HepG2 (cell line): ENCODE results near the gene NDUFB10. TPM values are rescaled to one million over a fixed set of nuclear protein-coding genes. Genes with fewer than 3 reads are reported as not detected.

ENCODE experiments used
- ARNT ChIP-seq: fragments of 450-650 bp; IDR thresholded peaks from 2 replicates; pipeline ENCODE4 v1.6.1; 2017
- ATM ChIP-seq: fragments of 450-650 bp; IDR thresholded peaks from 2 replicates; pipeline ENCODE4 v1.7.1; 2017; ENCODE audit warnings: mild to moderate bottlenecking, borderline replicate concordance
- CHD2 ChIP-seq: IDR thresholded peaks from 2 replicates; pipeline ENCODE4 v1.6.1; 2011; ENCODE audit warnings: low read depth, low read length, improper control_type of control experiment
- CREBL2 ChIP-seq: sonication (generic); formaldehyde crosslinking; IDR thresholded peaks from 2 replicates; pipeline ENCODE4 v1.8.1; 2023; ENCODE audit warnings: missing genetic modification reagents, mild to moderate bottlenecking, borderline replicate concordance
- IRX3 ChIP-seq: sonication (generic); formaldehyde crosslinking; IDR thresholded peaks from 2 replicates; pipeline ENCODE4 v1.8.1; 2023; ENCODE audit warnings: mild to moderate bottlenecking, low read depth, missing genetic modification reagents, borderline replicate concordance
- KIAA2018 ChIP-seq: sonication (generic); formaldehyde crosslinking; IDR thresholded peaks from 2 replicates; pipeline ENCODE4 v1.5.0; 2020; ENCODE audit warnings: mild to moderate bottlenecking, missing genetic modification reagents, borderline replicate concordance
- NCOA5 ChIP-seq: sonication (generic); formaldehyde crosslinking; IDR thresholded peaks from 2 replicates; pipeline ENCODE4 v1.4.0; 2020; ENCODE audit warnings: missing genetic modification reagents
- NR2F6 ChIP-seq, 2 experiments: IDR thresholded peaks; 2 replicates each; pipeline ENCODE4 v1.6.1; 2016; ENCODE audit warnings: antibody characterized with exemption in 1 of 2, mild to moderate bottlenecking in 1 of 2
- PPARG ChIP-seq: conservative IDR thresholded peaks from 2 replicates; pipeline ENCODE4 v1.6.1; 2016; ENCODE audit warnings: missing biosample characterization, missing genetic modification reagents
- RELA ChIP-seq: sonication (generic); formaldehyde crosslinking; IDR thresholded peaks from 2 replicates; pipeline ENCODE4 v1.4.0; 2020; ENCODE audit warnings: missing genetic modification reagents
- SNRNP70 ChIP-seq: fragments of 200-400 bp; formaldehyde crosslinking; IDR thresholded peaks from 2 replicates; pipeline ENCODE4 v1.6.1; 2017; ENCODE audit warnings: mild to moderate bottlenecking, low read depth, low read length, moderate library complexity
- SOX13 ChIP-seq, 3 experiments: fragments of 450-650 bp in 1 of 3; sonication (generic) in 1 of 3; formaldehyde crosslinking in 1 of 3; IDR thresholded peaks in 2 of 3; conservative IDR thresholded peaks in 1 of 3; 2 replicates each; pipeline versions ENCODE4 v1.5.0 to v1.6.1; 2016 to 2020; ENCODE audit warnings: antibody characterized with exemption in 1 of 3, mild to moderate bottlenecking in 1 of 3, missing compliant biosample characterization in 1 of 3, missing genetic modification reagents in 1 of 3, moderate library complexity in 1 of 3
- TFAP4 ChIP-seq: sonication (generic); IDR thresholded peaks from 2 replicates; pipeline ENCODE4 v1.6.1; 2016; ENCODE audit warnings: low read depth, borderline replicate concordance
- ZMAT5 ChIP-seq: sonication (generic); formaldehyde crosslinking; IDR thresholded peaks from 2 replicates; pipeline ENCODE4 v1.5.0; 2020; ENCODE audit warnings: mild to moderate bottlenecking, low read depth, missing genetic modification reagents, borderline replicate concordance
- ZNF180 ChIP-seq: sonication (generic); formaldehyde crosslinking; IDR thresholded peaks from 2 replicates; pipeline ENCODE4 v1.4.0; 2020; ENCODE audit warnings: low read depth, missing genetic modification reagents, borderline replicate concordance
- ZNF296 ChIP-seq: sonication (generic); formaldehyde crosslinking; conservative IDR thresholded peaks from 2 replicates; pipeline ENCODE4 v1.5.0; 2020; ENCODE audit warnings: mild to moderate bottlenecking, missing genetic modification reagents
- ZNF331 ChIP-seq: sonication (generic); formaldehyde crosslinking; IDR thresholded peaks from 2 replicates; pipeline ENCODE4 v1.4.0; 2020; ENCODE audit warnings: missing genetic modification reagents
- ZNF775 ChIP-seq: sonication (generic); formaldehyde crosslinking; IDR thresholded peaks from 2 replicates; pipeline ENCODE4 v1.4.0; 2020; ENCODE audit warnings: missing genetic modification reagents, mild to moderate bottlenecking, moderate library complexity, borderline replicate concordance
- ZNF781 ChIP-seq: sonication (generic); formaldehyde crosslinking; IDR thresholded peaks from 2 replicates; pipeline ENCODE4 v1.5.1; 2020; ENCODE audit warnings: borderline replicate concordance, mild to moderate bottlenecking, missing genetic modification reagents; ENCODE audit errors: not compliant biosample characterization
- polyA plus RNA-seq, 8 experiments: library from polyadenylated mRNA; depleted of rRNA in 3 of 8; stranded (reverse) in 7 of 8; unstranded in 1 of 8; fragments of >200 nt; fragmentation: Illumina TruSeq in 4 of 8; extraction: Trizol in 4 of 8; gene quantifications; 2 replicates each; pipeline versions ENCODE4 v1.2.1 to v1.2.3, GENCODE V29; 2011 to 2016; ENCODE audit warnings: low read depth in 4 of 8, missing spikeins in 1 of 8, mixed read lengths in 1 of 8; ENCODE audit not compliant: insufficient read depth in 1 of 8
- total RNA-seq, 5 experiments: library from RNA; depleted of rRNA; stranded (reverse); fragments of >200 nt; fragmentation: Illumina TruSeq; extraction: Trizol; gene quantifications; 2 replicates each; pipeline ENCODE4 v1.2.3, GENCODE V29; 2016; ENCODE audit warnings: low read depth in 1 of 5

The NDUFB10 gene
- total and polyA plus RNA-seq, 2 of the 13 experiments (the other 11 are each of a cell fraction or from before 2014, with no cell fraction given), result 68.6 to 157 TPM

GRCh38 chr16:1983544-1984346 is 24.4 kb downstream of the NDUFB10 start, which contains the start of gene GFER (continued):
- TF ChIP-seq ZNF781, result no peak
- 0 out of 2 replicates have a peak, but pooled peaks have one; percentile 27 for TF ChIP-seq IRX3 (CRISPR knock-in tag)
- no peak for TF ChIP-seq TFAP4
- TF ChIP-seq PPARG (CRISPR knock-in tag), result no peak
- TF ChIP-seq ZNF331 (CRISPR knock-in tag), result peak; percentile 43; the same call in 1 of the 2 replicates
- no peak for TF ChIP-seq CHD2
- TF ChIP-seq KIAA2018, result no peak
- no peak; the same call in 1 of the 2 replicates for TF ChIP-seq RELA (CRISPR knock-in tag)
- TF ChIP-seq ATM, result no peak
- TF ChIP-seq ZMAT5, result no peak
- peak; percentile 95 for TF ChIP-seq NR2F6 (IDR thresholded peaks at IDR 0.05)
- peak; percentile 100 for TF ChIP-seq NR2F6 (CRISPR knock-in tag; IDR thresholded peaks at IDR 0.05)
- TF ChIP-seq SOX13 (IDR thresholded peaks at IDR 0.05), result no peak
- TF ChIP-seq SOX13 (CRISPR knock-in tag; conservative IDR thresholded peaks at IDR 0.05 in 1 of 2, IDR thresholded peaks at IDR 0.05 in 1 of 2), result no peak
- TF ChIP-seq ZNF775, result no peak
- TF ChIP-seq CREBL2, result no peak
- no peak for TF ChIP-seq ARNT
- no peak for TF ChIP-seq ZNF180 (CRISPR knock-in tag)
- no peak for TF ChIP-seq SNRNP70
- TF ChIP-seq NCOA5 (CRISPR knock-in tag), result no peak
- TF ChIP-seq ZNF296 (CRISPR knock-in tag), result no peak
